CD8-positive, alpha-beta memory T cell (primary cell): ENCODE measurements around the gene MEGF9. TPM values are rescaled to one million over a fixed set of nuclear protein-coding genes. Genes with fewer than 3 reads are reported as not detected.

Source experiments
- polyA plus RNA-seq: library from polyadenylated mRNA; unstranded; fragments of 300-500 nt; fragmentation: Illumina TruSeq; gene quantifications from one replicate; pipeline ENCODE4 v1.2.3, GENCODE V29; 2021
- total RNA-seq, 2 experiments: library from RNA; stranded (reverse); gene quantifications; one replicate each; pipeline ENCODE4 v1.2.3, GENCODE V29; 2021

MEGF9 gene
- total and polyA plus RNA-seq, 3 experiments from 2014 or later, result 3.9 to 7.0 (median 6.9) TPM

Other genes starting within 250 kb of the MEGF9 start
- 10 to 100 TPM; 56.6 to 56.8 TPM for gene CDK5RAP2, start 134.3 kb downstream of the MEGF9 start, total RNA-seq
- 34.0 TPM for gene CDK5RAP2, start 134.3 kb downstream of the MEGF9 start, polyA plus RNA-seq
- 10 to 100 TPM; 73.2 to 73.4 TPM for gene FBXW2, start 78.9 kb upstream of the MEGF9 start, total RNA-seq
- gene FBXW2, start 78.9 kb upstream of the MEGF9 start, polyA plus RNA-seq, result 39.3 TPM
- gene PSMD5, start 128.5 kb upstream of the MEGF9 start, total RNA-seq, result 10 to 100 TPM; 60.9 to 63.7 TPM
- 21.1 TPM for gene PSMD5, start 128.5 kb upstream of the MEGF9 start, polyA plus RNA-seq
- 100 to 1,000 TPM; 206 to 214 TPM for gene PHF19, start 162.7 kb upstream of the MEGF9 start, total RNA-seq
- 8.3 TPM for gene PHF19, start 162.7 kb upstream of the MEGF9 start, polyA plus RNA-seq
- 100 to 1,000 TPM; 316 to 322 TPM for gene TRAF1, start 212.3 kb upstream of the MEGF9 start, total RNA-seq
- gene TRAF1, start 212.3 kb upstream of the MEGF9 start, polyA plus RNA-seq, result 12.1 TPM